Activated CD4-positive, alpha-beta T cell treated with anti-CD3 and anti-CD28 coated beads, Interleukin-2, amount 50 U/mL, for 24 hours (primary cell): ENCODE results near the gene POLR1B.
"Not testable (repeated sequence)": the region's sequence is repeated elsewhere in the genome, so short reads cannot be mapped to it uniquely, and the experiment has no call there.

Source experiments
- DNase-seq, 2 donors: peaks; one replicate each; pipeline ENCODE4 v3.0.0-alpha.2; 2020; ENCODE audit warnings: low read depth in 1 of 2, low spot score in 1 of 2

POLR1B gene

GRCh38 chr2:112539306-112539705 is 3.0 kb upstream of the POLR1B start:
- DNase-seq, result no peak

GRCh38 chr2:112540906-112541305 is 1.4 kb upstream of the POLR1B start:
- DNase-seq, result no peak

- DNase-seq, result peak; percentile 55 to 56
Observed at GRCh38 chr2:112541315-112542122, 746 bp upstream of the POLR1B start.

GRCh38 chr2:112542984-112543661 is 858 bp downstream of the POLR1B start:
- no peak for DNase-seq

GRCh38 chr2:112547333-112547732 is 5.1 kb downstream of the POLR1B start:
- DNase-seq, result no peak

GRCh38 chr2:112548980-112549379 is 6.7 kb downstream of the POLR1B start:
- no peak for DNase-seq

- DNase-seq, result no peak
Observed at GRCh38 chr2:112566104-112566503, 23.8 kb downstream of the POLR1B start.

- DNase-seq, result not testable (repeated sequence)
Observed at GRCh38 chr2:112566508-112566907, 24.2 kb downstream of the POLR1B start.

GRCh38 chr2:112572005-112572404 is 29.7 kb downstream of the POLR1B start:
- DNase-seq, result no peak

GRCh38 chr2:112577756-112578155 is 35.5 kb downstream of the POLR1B start:
- DNase-seq, result no peak

GRCh38 chr2:112579241-112579640 is 37.0 kb downstream of the POLR1B start:
- no peak for DNase-seq

GRCh38 chr2:112580084-112580483 is 37.8 kb downstream of the POLR1B start:
- no peak for DNase-seq

GRCh38 chr2:112582314-112582746 is 40.1 kb downstream of the POLR1B start:
- peak in 1 of 2 donors; percentile 18 for DNase-seq

- no peak for DNase-seq
Observed at GRCh38 chr2:112583497-112584133, 41.4 kb downstream of the POLR1B start.

- DNase-seq, result peak; percentile 82 to 93
Observed at GRCh38 chr2:112584134-112584890, 42.0 kb downstream of the POLR1B start, which contains the start of gene CHCHD5. TSS of gene CHCHD5 (plus strand) at chr2:112584609. CDS start at chr2:112584648, 39 bp downstream.

- no peak for DNase-seq
Observed at GRCh38 chr2:112584891-112585250, 42.6 kb downstream of the POLR1B start.

- DNase-seq, result no peak
Observed at GRCh38 chr2:112585400-112585799, 43.1 kb downstream of the POLR1B start.

- no peak for DNase-seq
Observed at GRCh38 chr2:112585873-112586464, 43.7 kb downstream of the POLR1B start.

GRCh38 chr2:112588611-112589045 is 46.4 kb downstream of the POLR1B start:
- DNase-seq, result no peak

- no peak for DNase-seq
Observed at GRCh38 chr2:112591413-112591812, 49.1 kb downstream of the POLR1B start.

- DNase-seq, result no peak
Observed at GRCh38 chr2:112593736-112594135, 51.5 kb downstream of the POLR1B start.
